ENCODE measurements around the gene GPR35. TPM values are rescaled to one million over a fixed set of nuclear protein-coding genes. Genes with fewer than 3 reads are reported as not detected.

The GPR35 gene
- total RNA-seq, 1 experiment from 2014 or later: 21.3 TPM

DNA sequence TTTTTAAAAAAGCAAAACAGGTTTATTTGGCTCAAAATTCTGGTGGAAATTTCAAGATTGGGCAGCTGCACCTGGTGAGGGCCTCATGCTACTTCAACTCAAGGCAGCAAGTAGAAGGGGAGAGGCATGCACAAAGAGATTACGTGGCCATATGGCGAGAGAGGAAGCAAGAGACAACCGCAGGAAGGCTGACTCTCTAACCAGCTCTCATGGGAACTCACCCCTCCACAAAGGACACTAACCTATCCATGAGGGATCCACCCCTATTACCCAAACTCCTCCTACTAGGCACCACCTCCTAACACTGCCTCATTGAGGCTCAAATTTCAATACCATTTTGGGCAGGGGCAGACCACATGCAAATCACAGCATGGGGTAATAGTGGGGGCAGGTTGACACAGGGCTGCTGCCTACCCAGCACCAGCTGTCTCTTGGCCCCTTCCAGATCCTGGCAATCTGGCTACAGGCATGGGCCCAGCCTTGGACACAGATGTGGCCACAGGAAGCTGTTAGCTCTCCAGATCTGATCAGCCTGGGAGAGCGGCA lies 40.7 kb upstream of the GPR35 start:
- Mint-ChIP-seq H3K36me3 (ENCODE audit: insufficient read depth, unreplicated experiment) (peaks cover 11% of the 10 kb centered on the region), H3K4me1 (ENCODE audit: low read depth, unreplicated experiment) (peaks cover 29% of the 10 kb centered on the region), H3K4me3 (ENCODE audit: unreplicated experiment) (peak overlapping the region; percentile 51), H3K9me3 (ENCODE audit: unreplicated experiment) (no peaks in the 10 kb centered on the region), H3K27me3 (ENCODE audit: insufficient read depth, unreplicated experiment) (no peaks in the 10 kb centered on the region), H3K27ac (ENCODE audit: unreplicated experiment) (no peak overlapping the region)
- Histone ChIP-seq H3K27me3 (replicated peaks; ENCODE audit: control insufficient read depth, insufficient read depth, low read length) (no peaks in the 10 kb centered on the region), H3K9me3 (no peaks in the 10 kb centered on the region), H3K36me3 (ENCODE audit: control insufficient read depth, insufficient read depth, low read length) (peaks cover 1% of the 10 kb centered on the region; the same call in 1 of the 2 replicates), H3K4me3 (ENCODE audit: low read depth, low read length) (no peak overlapping the region), H3K4me1 (no peaks in the 10 kb centered on the region)
- TF ChIP-seq, protein P1, sequence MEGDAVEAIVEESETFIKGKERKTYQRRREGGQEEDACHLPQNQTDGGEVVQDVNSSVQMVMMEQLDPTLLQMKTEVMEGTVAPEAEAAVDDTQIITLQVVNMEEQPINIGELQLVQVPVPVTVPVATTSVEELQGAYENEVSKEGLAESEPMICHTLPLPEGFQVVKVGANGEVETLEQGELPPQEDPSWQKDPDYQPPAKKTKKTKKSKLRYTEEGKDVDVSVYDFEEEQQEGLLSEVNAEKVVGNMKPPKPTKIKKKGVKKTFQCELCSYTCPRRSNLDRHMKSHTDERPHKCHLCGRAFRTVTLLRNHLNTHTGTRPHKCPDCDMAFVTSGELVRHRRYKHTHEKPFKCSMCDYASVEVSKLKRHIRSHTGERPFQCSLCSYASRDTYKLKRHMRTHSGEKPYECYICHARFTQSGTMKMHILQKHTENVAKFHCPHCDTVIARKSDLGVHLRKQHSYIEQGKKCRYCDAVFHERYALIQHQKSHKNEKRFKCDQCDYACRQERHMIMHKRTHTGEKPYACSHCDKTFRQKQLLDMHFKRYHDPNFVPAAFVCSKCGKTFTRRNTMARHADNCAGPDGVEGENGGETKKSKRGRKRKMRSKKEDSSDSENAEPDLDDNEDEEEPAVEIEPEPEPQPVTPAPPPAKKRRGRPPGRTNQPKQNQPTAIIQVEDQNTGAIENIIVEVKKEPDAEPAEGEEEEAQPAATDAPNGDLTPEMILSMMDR (IDR thresholded peaks at IDR 0.05; ENCODE audit: insufficient read depth in 1 of 2, low read depth in 1 of 2, low read length in 1 of 2, severe bottlenecking in 1 of 2, unreplicated experiment in 1 of 2): no peak
- CTCF ChIA-PET: no interaction called here
- intact Hi-C loops (cut with micrococcal nuclease; ENCODE audit: unreplicated experiment): no loop called here
- no peak for DNase-seq
- POLR2A ChIA-PET: no interaction called here
- BruUV-seq (replicated peaks): no TSS peak

DNA sequence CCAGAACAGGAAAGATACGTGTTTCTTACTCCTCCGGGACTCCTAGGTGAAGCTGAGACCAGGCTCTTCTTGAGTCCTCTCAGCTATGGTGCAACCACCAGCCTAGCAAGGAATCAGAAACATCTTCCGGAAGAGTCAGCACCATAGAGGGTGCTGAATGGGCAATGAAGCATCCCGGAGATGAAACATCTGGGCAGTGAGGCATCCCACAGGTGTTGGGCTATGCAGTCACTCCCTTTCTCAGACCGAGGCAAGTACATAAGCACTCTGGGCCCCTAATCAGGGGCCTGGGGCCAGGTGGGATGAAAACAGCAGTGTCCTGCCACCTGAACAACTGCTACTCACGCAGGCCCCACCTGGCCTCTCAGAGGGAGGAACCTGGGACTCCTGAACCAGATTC lies 40.2 kb upstream of the GPR35 start:
- POLR2A ChIA-PET: interaction anchor here (1.8 kb wide), 1 partner anchor 19 kb away, joined by 14 read pairs; no protein-coding TSS in a partner anchor
- Mint-ChIP-seq H3K36me3 (ENCODE audit: insufficient read depth, unreplicated experiment) (peaks cover 10% of the 10 kb centered on the region), H3K27me3 (ENCODE audit: insufficient read depth, unreplicated experiment) (no peaks in the 10 kb centered on the region), H3K27ac (ENCODE audit: unreplicated experiment) (no peak overlapping the region), H3K9me3 (ENCODE audit: unreplicated experiment) (no peaks in the 10 kb centered on the region), H3K4me1 (ENCODE audit: low read depth, unreplicated experiment) (peaks cover 25% of the 10 kb centered on the region), H3K4me3 (ENCODE audit: unreplicated experiment) (peak overlapping the region; percentile 89)
- intact Hi-C loops (cut with micrococcal nuclease; ENCODE audit: unreplicated experiment): no loop called here
- H3K9me3 ChIP-seq: no peaks in the 10 kb centered on the region
- no TSS peak for BruUV-seq (replicated peaks)
- no peaks in the 10 kb centered on the region for H3K27me3 ChIP-seq (replicated peaks; ENCODE audit: control insufficient read depth, insufficient read depth, low read length)
- no peaks in the 10 kb centered on the region for H3K36me3 ChIP-seq (ENCODE audit: control insufficient read depth, insufficient read depth, low read length)
- no peak for DNase-seq
- peak overlapping the region; percentile 71 for H3K4me3 ChIP-seq (ENCODE audit: low read depth, low read length)
- H3K4me1 ChIP-seq: no peaks in the 10 kb centered on the region
- CTCF ChIA-PET: no interaction called here
- TF ChIP-seq, protein P1 (IDR thresholded peaks at IDR 0.05; ENCODE audit: insufficient read depth in 1 of 2, low read depth in 1 of 2, low read length in 1 of 2, severe bottlenecking in 1 of 2, unreplicated experiment in 1 of 2): no peak

DNA sequence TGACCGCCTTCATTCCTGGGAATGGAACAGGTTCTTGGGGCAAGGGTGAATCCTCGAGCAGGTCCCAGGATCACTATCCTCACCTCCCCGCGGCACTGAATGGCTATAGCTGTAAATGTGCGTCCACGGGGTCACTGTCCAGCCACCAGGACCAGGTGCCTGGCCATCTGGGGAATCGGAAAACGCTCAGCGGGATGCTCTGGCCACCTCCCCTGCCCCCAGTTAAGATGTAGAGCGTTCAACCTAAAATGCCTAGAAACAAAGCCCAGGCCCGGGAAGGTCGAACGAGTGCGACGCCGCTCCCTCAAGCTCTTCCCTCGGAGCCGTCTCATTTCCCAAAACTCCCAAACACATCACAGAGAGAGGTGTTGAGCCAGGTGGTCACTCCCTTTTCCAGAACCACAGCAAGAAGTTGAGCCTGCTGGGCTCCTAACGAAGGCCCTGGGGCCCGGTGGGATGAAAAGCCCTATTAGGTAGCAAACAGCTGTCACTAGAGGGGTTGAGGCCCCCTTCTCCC lies 39.5 kb upstream of the GPR35 start:
- H3K4me1 ChIP-seq: no peaks in the 10 kb centered on the region
- H3K4me3 ChIP-seq (ENCODE audit: low read depth, low read length): peak overlapping the region; percentile 71
- peaks cover 4% of the 10 kb centered on the region for H3K36me3 Mint-ChIP-seq (ENCODE audit: insufficient read depth, unreplicated experiment)
- no peak for DNase-seq
- ChIA-PET POLR2A (interaction anchor here (1.0 to 3.6 kb wide), 4 partner anchors 17 to 25 kb away, joined by 5 to 31 read pairs (median 10); partner anchors contain the start of gene DUSP28), CTCF (interaction anchor here (0.7 to 1.9 kb wide), 4 partner anchors 19 to 43 kb away, joined by 3 to 25 read pairs (median 6); no protein-coding TSS in a partner anchor)
- peak overlapping the region; percentile 71 for H3K27ac Mint-ChIP-seq (ENCODE audit: unreplicated experiment)
- no peaks in the 10 kb centered on the region for H3K9me3 ChIP-seq
- H3K9me3 Mint-ChIP-seq (ENCODE audit: unreplicated experiment): no peaks in the 10 kb centered on the region
- intact Hi-C loops (cut with micrococcal nuclease; ENCODE audit: unreplicated experiment): loop anchor here (1.0 kb wide), 1 partner anchor 19 kb away; no protein-coding TSS in a partner anchor
- no peaks in the 10 kb centered on the region for H3K36me3 ChIP-seq (ENCODE audit: control insufficient read depth, insufficient read depth, low read length)
- TF ChIP-seq, protein P1 (IDR thresholded peaks at IDR 0.05; ENCODE audit: insufficient read depth in 1 of 2, low read depth in 1 of 2, low read length in 1 of 2, severe bottlenecking in 1 of 2, unreplicated experiment in 1 of 2): no peak
- H3K4me3 Mint-ChIP-seq (ENCODE audit: unreplicated experiment): peak overlapping the region; percentile 89
- BruUV-seq (replicated peaks): TSS peak; percentile 57
- peaks cover 18% of the 10 kb centered on the region for H3K4me1 Mint-ChIP-seq (ENCODE audit: low read depth, unreplicated experiment)
- no peaks in the 10 kb centered on the region for H3K27me3 ChIP-seq (replicated peaks; ENCODE audit: control insufficient read depth, insufficient read depth, low read length)
- no peaks in the 10 kb centered on the region for H3K27me3 Mint-ChIP-seq (ENCODE audit: insufficient read depth, unreplicated experiment)

All from Caco-2 (cell line).